Endodermal cell (in vitro differentiated cells): ENCODE measurements around the gene CDRT15. TPM values are rescaled to one million over a fixed set of nuclear protein-coding genes. Genes with fewer than 3 reads are reported as not detected.
A peak's percentile ranks its signal among the peaks of the same experiment; 100 is the strongest.
"Not testable (repeated sequence)": the region's sequence is repeated elsewhere in the genome, so short reads cannot be mapped to it uniquely, and the experiment has no call there.

Experiments used
- DNase-seq: peaks from one replicate; pipeline ENCODE4 v3.0.0-alpha.2; 2017
- H3K27ac ChIP-seq: 2 replicates; pipeline ENCODE4 v1.5.1; 2013; ENCODE audit warnings: mild to moderate bottlenecking, low read depth, low read length, moderate library complexity
- H3K27me3 ChIP-seq: 2 replicates; pipeline ENCODE4 v1.6.1; 2013; ENCODE audit warnings: mild to moderate bottlenecking, low read length, moderate library complexity; ENCODE audit not compliant: insufficient read depth, control insufficient read depth, poor library complexity, severe bottlenecking
- H3K36me3 ChIP-seq: 2 replicates; pipeline ENCODE4 v1.7.0; 2013; ENCODE audit warnings: mild to moderate bottlenecking, low read length, moderate library complexity; ENCODE audit not compliant: control insufficient read depth, insufficient read depth
- H3K4me1 ChIP-seq: one replicate; pipeline ENCODE4 v1.7.0; 2013; ENCODE audit warnings: low read length; ENCODE audit not compliant: control insufficient read depth, insufficient read depth
- H3K4me3 ChIP-seq: 2 replicates; pipeline ENCODE4 v1.5.1; 2013; ENCODE audit warnings: mild to moderate bottlenecking, low read length, moderate library complexity
- H3K9ac ChIP-seq: 2 replicates; pipeline ENCODE4 v1.6.1; 2013; ENCODE audit warnings: mild to moderate bottlenecking, low read length, moderate library complexity; ENCODE audit not compliant: poor library complexity, severe bottlenecking; ENCODE audit errors: extremely low read depth
- H3K9me3 ChIP-seq: 2 replicates; pipeline ENCODE4 v1.6.1; 2013; ENCODE audit warnings: mild to moderate bottlenecking, low read length, moderate library complexity; ENCODE audit not compliant: control insufficient read depth
- H3K27ac Mint-ChIP-seq: 2 replicates; pipeline ENCODE4 v1.8.0; 2020; ENCODE audit warnings: mixed read lengths
- H3K27me3 Mint-ChIP-seq: 2 replicates; pipeline ENCODE4 v1.8.0; 2021; ENCODE audit warnings: mild to moderate bottlenecking, mixed read lengths; ENCODE audit not compliant: insufficient read depth
- H3K36me3 Mint-ChIP-seq: 2 replicates; pipeline ENCODE4 v1.8.0; 2020; ENCODE audit warnings: low read depth, mixed read lengths
- H3K4me1 Mint-ChIP-seq: 2 replicates; pipeline ENCODE4 v1.8.0; 2020; ENCODE audit warnings: mixed read lengths
- H3K4me3 Mint-ChIP-seq: 2 replicates; pipeline ENCODE4 v1.8.0; 2020; ENCODE audit warnings: mild to moderate bottlenecking, moderate library complexity, mixed read lengths
- H3K9me3 Mint-ChIP-seq: 2 replicates; pipeline ENCODE4 v1.8.0; 2020; ENCODE audit warnings: mild to moderate bottlenecking, mixed read lengths
- WGBS, 2 experiments: methylation state at CpG; one replicate each; pipeline versions ENCODE4 v1.1.5 to v1.1.7; 2013; ENCODE audit warnings: missing lambda C conversion rate in 2 of 2, mixed read lengths in 1 of 2; ENCODE audit not compliant: insufficient coverage in 1 of 2, insufficient read length in 1 of 2; 5-methylcytosine and 5-hydroxymethylcytosine counted together
- long read RNA-seq, 4 experiments: library from polyadenylated mRNA in 2 of 4; library from RNA in 1 of 4; library from capped mRNA in 1 of 4; stranded (forward) in 3 of 4; unstranded in 1 of 4; transcript quantifications; one replicate each; pipeline ENCODE4 v2.0.0, GENCODE V29; 2020 to 2021; ENCODE audit warnings: inconsistent platforms in 1 of 4
- polyA plus RNA-seq, 2 experiments: library from polyadenylated mRNA; stranded (reverse); fragments of 50-300 nt; gene quantifications; one replicate each; pipeline ENCODE4 v1.2.3, GENCODE V29; 2013
- total RNA-seq, 2 donors: library from RNA; stranded (reverse); fragmentation: NEBNext Ultra II Directional in 1 of 2; extraction: Animal tissue kit (Norgen Biotek cat#: 25700) in 1 of 2; gene quantifications; 2 replicates in 1 of 2; 3 replicates in 1 of 2; pipeline ENCODE4 v1.2.1, GENCODE V29; 2021
- TF ChIP-seq, protein P1 (sequence below): fragments of 200-600 bp; sonication (generic); conservative IDR thresholded peaks from 2 replicates; pipeline ENCODE4 v1.5.0; 2021; ENCODE audit warnings: antibody characterized with exemption, mild to moderate bottlenecking

Gene CDRT15
- total RNA-seq: not detected
- not detected for polyA plus RNA-seq (2013, experiment 1 of 2)
- not detected for polyA plus RNA-seq (2013, experiment 2 of 2)
- long read RNA-seq, experiment 1: 0 reads
- long read RNA-seq, experiment 2: 0 reads
- long read RNA-seq, experiment 3: 0 reads
- long read RNA-seq, experiment 4: 0 reads

DNA sequence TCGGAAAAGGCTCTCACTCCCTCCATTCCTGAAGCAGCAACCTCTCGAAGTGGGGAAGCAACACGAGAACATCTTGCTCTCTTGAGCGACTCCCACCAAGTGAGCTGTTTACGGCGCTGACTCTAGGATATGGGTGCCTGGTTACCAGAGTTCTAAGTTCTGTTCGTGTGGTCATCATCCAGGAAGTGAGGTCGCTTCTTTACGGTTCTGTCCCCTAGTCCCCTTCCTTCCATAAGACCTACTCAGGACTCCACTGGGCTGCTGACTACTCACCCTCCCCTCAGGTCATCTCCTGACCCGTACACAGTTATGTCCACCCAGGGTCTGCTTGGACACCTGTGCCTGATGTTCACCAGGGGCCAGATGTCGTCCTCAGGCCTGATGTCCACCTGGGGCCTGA, at the start of gene CDRT15:
Gene CDRT15, minus strand, starts transcription at position 101 of the 400 bp plus-strand sequence. Its CDS starts 29 bp downstream, at position 72.
- not testable (repeated sequence) for H3K27ac Mint-ChIP-seq, H3K9me3 ChIP-seq, H3K36me3 Mint-ChIP-seq, H3K9ac ChIP-seq, H3K9me3 Mint-ChIP-seq, DNase-seq, H3K27me3 Mint-ChIP-seq, H3K27ac ChIP-seq, H3K36me3 ChIP-seq, H3K4me1 ChIP-seq, H3K27me3 ChIP-seq, H3K4me3 ChIP-seq, H3K4me1 Mint-ChIP-seq, H3K4me3 Mint-ChIP-seq
- WGBS, 2 experiments: 93 to 100% methylated on average over 5 to 9 of the region's 11 CpGs

DNA sequence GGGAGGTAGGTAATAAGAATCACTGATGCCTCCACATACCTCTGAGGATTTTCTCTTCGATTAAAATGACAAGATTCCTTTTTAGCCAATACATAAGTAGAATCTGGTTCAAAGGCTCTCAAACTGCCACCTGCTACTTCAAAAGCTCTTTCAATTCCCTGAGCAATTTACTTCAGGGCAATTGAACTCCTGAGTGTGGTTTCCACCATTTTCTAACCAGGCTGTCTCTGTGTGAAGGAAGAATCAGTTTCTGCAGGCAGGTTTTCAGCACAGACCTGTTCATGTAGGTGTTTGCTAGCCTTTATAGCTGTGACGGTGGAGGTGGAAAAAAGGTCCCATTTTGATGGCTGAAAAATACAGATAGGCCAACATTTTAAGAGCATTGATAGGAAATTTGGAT, 46.1 kb upstream of the CDRT15 start:
- Mint-ChIP-seq H3K4me3 (no peak overlapping the region), H3K27me3 (peaks cover 5% of the 10 kb centered on the region), H3K36me3 (no peaks in the 10 kb centered on the region), H3K4me1 (peaks cover 7% of the 10 kb centered on the region), H3K9me3 (no peaks in the 10 kb centered on the region), H3K27ac (no peak overlapping the region)
- Histone ChIP-seq H3K4me3 (no peak overlapping the region), H3K36me3 (no peaks in the 10 kb centered on the region), H3K4me1 (peaks cover 3% of the 10 kb centered on the region), H3K9ac (no peak overlapping the region), H3K27me3 (no peaks in the 10 kb centered on the region), H3K27ac (no peak overlapping the region), H3K9me3 (no peaks in the 10 kb centered on the region)
- peak; percentile 21 for DNase-seq
- TF ChIP-seq, protein P1, sequence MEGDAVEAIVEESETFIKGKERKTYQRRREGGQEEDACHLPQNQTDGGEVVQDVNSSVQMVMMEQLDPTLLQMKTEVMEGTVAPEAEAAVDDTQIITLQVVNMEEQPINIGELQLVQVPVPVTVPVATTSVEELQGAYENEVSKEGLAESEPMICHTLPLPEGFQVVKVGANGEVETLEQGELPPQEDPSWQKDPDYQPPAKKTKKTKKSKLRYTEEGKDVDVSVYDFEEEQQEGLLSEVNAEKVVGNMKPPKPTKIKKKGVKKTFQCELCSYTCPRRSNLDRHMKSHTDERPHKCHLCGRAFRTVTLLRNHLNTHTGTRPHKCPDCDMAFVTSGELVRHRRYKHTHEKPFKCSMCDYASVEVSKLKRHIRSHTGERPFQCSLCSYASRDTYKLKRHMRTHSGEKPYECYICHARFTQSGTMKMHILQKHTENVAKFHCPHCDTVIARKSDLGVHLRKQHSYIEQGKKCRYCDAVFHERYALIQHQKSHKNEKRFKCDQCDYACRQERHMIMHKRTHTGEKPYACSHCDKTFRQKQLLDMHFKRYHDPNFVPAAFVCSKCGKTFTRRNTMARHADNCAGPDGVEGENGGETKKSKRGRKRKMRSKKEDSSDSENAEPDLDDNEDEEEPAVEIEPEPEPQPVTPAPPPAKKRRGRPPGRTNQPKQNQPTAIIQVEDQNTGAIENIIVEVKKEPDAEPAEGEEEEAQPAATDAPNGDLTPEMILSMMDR: no peak
- WGBS, 2 experiments: 93% methylated on average over 2 of the region's 2 CpGs; no CpG with 5 or more reads in 1 of the 2 experiments

DNA sequence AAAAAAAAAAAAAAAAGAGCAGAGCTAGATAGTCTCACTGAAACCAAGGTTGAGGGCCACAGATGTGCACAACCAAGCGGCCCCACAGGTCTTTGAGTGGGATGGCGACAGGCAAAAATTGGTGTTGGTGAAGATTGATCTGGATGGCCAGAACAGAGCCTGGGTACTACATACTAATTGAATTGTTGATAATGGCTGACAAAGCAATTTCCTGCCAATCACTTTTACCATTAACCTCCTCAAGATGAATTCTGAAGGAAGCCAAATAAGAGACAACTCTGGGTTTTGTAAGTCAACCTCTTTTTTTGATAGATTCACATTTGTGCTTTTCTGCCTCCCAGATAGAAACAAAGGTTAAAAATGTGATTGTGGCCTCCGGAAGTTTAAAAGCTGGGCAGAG, 44.9 kb upstream of the CDRT15 start:
- H3K9me3 ChIP-seq: no peaks in the 10 kb centered on the region
- H3K27ac ChIP-seq: no peak overlapping the region
- H3K4me3 Mint-ChIP-seq: no peak overlapping the region
- H3K27ac Mint-ChIP-seq: no peak overlapping the region
- no peak overlapping the region for H3K4me3 ChIP-seq
- no peaks in the 10 kb centered on the region for H3K36me3 ChIP-seq
- TF ChIP-seq, protein P1: no peak
- H3K36me3 Mint-ChIP-seq: no peaks in the 10 kb centered on the region
- 93 to 96% methylated on average over 3 of the region's 3 CpGs for WGBS, 2 experiments
- peak; percentile 23 for DNase-seq
- H3K9ac ChIP-seq: no peak overlapping the region
- peaks cover 5% of the 10 kb centered on the region for H3K27me3 Mint-ChIP-seq
- no peaks in the 10 kb centered on the region for H3K9me3 Mint-ChIP-seq
- H3K4me1 ChIP-seq: peaks cover 3% of the 10 kb centered on the region
- H3K4me1 Mint-ChIP-seq: peaks cover 14% of the 10 kb centered on the region
- no peaks in the 10 kb centered on the region for H3K27me3 ChIP-seq
